B cell (primary cell): Measurements from ENCODE around the gene DUSP16. TPM values are rescaled to one million over a fixed set of nuclear protein-coding genes. Genes with fewer than 3 reads are reported as not detected.

Experiments
- ATAC-seq: fragments of 200-7000 bp; cut with Tn5 transposase; one replicate; pipeline ENCODE4 v1.10.0; 2021; ENCODE audit warnings: low read depth, mild to moderate bottlenecking, moderate number of reproducible peaks, moderate library complexity
- CTCF ChIA-PET: fragments of 350-600 bp; sonication (Branson Sonifier 250); formaldehyde crosslinking; loops from one replicate; lab custom pipeline; 2021; ENCODE audit warnings: antibody characterized with exemption, inconsistent platforms; lab: Charles Lee
- POLR2A ChIA-PET: fragments of 350-600 bp; sonication (Branson Sonifier 250); formaldehyde crosslinking; loops from one replicate; lab custom pipeline; 2021; ENCODE audit warnings: antibody characterized with exemption; lab: Charles Lee
- DNase-seq: peaks from one replicate; pipeline ENCODE4 v3.0.0; 2013
- H2AFZ ChIP-seq: 2 replicates; pipeline ENCODE4 v1.6.1; 2012; ENCODE audit warnings: mild to moderate bottlenecking, low read depth, low read length; ENCODE audit not compliant: insufficient read depth, poor library complexity, severe bottlenecking
- H3K27ac ChIP-seq, 2 donors: 1 replicate in 1 of 2; 2 replicates in 1 of 2; pipeline ENCODE4 v1.5.1; 2012 to 2013; ENCODE audit warnings: low read length in 2 of 2, mild to moderate bottlenecking in 2 of 2, moderate library complexity in 1 of 2
- H3K27me3 ChIP-seq, 4 experiments: fragments of 200-600 bp in 1 of 4; sonication (generic) in 1 of 4; replicated peaks in 1 of 4; 1 replicate in 2 of 4; 2 replicates in 2 of 4; pipeline versions ENCODE4 v1.6.1 to v1.7.0; 2013 to 2016; ENCODE audit warnings: low read length in 3 of 4, mild to moderate bottlenecking in 2 of 4, mixed read lengths in 1 of 4, moderate library complexity in 1 of 4; ENCODE audit not compliant: insufficient read depth in 4 of 4, control insufficient read depth in 3 of 4; ENCODE audit errors: control extremely low read depth in 1 of 4
- H3K36me3 ChIP-seq, 2 experiments: replicated peaks in 1 of 2; 1 replicate in 1 of 2; 2 replicates in 1 of 2; pipeline versions ENCODE4 v1.6.1 to v1.7.1; 2013; ENCODE audit warnings: low read length in 1 of 2; ENCODE audit not compliant: insufficient read depth in 2 of 2, control insufficient read depth in 1 of 2; ENCODE audit errors: control extremely low read depth in 1 of 2, extremely low read depth in 1 of 2
- H3K4me1 ChIP-seq, 2 donors: fragments of 200-600 bp in 1 of 2; sonication (generic) in 1 of 2; 1 replicate in 1 of 2; 2 replicates in 1 of 2; pipeline versions ENCODE4 v1.5.1 to v1.6.1; 2013 to 2017; ENCODE audit warnings: low read length in 2 of 2; ENCODE audit not compliant: control insufficient read depth in 2 of 2, insufficient read depth in 2 of 2
- H3K4me2 ChIP-seq: replicated peaks from 2 replicates; pipeline ENCODE3; 2012; ENCODE audit warnings: mild to moderate bottlenecking, low read depth, low read length; ENCODE audit not compliant: poor library complexity, severe bottlenecking
- H3K4me3 ChIP-seq, 5 experiments: fragments of 200-600 bp in 1 of 5; sonication (generic) in 1 of 5; 1 replicate in 3 of 5; 2 replicates in 2 of 5; pipeline versions ENCODE4 v1.5.1 to v1.7.0; 2011 to 2016; ENCODE audit warnings: low read length in 4 of 5, mild to moderate bottlenecking in 4 of 5, low read depth in 2 of 5, control low read depth in 1 of 5, moderate library complexity in 1 of 5; ENCODE audit not compliant: insufficient read depth in 1 of 5; ENCODE audit errors: control extremely low read depth in 1 of 5, extremely low read depth in 1 of 5
- H3K79me2 ChIP-seq: fragments of 200-600 bp; sonication (generic); one replicate; pipeline ENCODE4 v1.6.0; 2016; ENCODE audit warnings: low read length; ENCODE audit not compliant: control insufficient read depth, insufficient read depth
- H3K9ac ChIP-seq: fragments of 200-600 bp; sonication (generic); 2 replicates; pipeline ENCODE4 v1.6.1; 2017; ENCODE audit warnings: mild to moderate bottlenecking, low read length, moderate library complexity
- H3K9me3 ChIP-seq, 3 donors: one replicate each; pipeline versions ENCODE4 v1.6.1 to v1.7.1; 2013; ENCODE audit warnings: low read length in 2 of 3; ENCODE audit not compliant: control insufficient read depth in 2 of 3, insufficient read depth in 1 of 3; ENCODE audit errors: control extremely low read depth in 1 of 3
- H4K20me1 ChIP-seq: 2 replicates; pipeline ENCODE4 v1.6.0; 2012; ENCODE audit warnings: mild to moderate bottlenecking, low read length; ENCODE audit not compliant: insufficient read depth, control insufficient read depth, poor library complexity, severe bottlenecking
- H3K27ac Mint-ChIP-seq: one replicate; pipeline ENCODE4 v1.8.0; 2021; ENCODE audit warnings: mixed read lengths
- H3K27me3 Mint-ChIP-seq: one replicate; pipeline ENCODE4 v1.8.0; 2021; ENCODE audit warnings: mixed read lengths
- H3K4me1 Mint-ChIP-seq: one replicate; pipeline ENCODE4 v1.8.0; 2021; ENCODE audit warnings: mixed read lengths
- H3K4me3 Mint-ChIP-seq: one replicate; pipeline ENCODE4 v1.8.0; 2021; ENCODE audit warnings: mixed read lengths
- H3K9me3 Mint-ChIP-seq: one replicate; pipeline ENCODE4 v1.8.0; 2022; ENCODE audit warnings: mixed read lengths; ENCODE audit not compliant: insufficient read depth
- CTCF ChIP-seq: fragments of 200-600 bp; IDR thresholded peaks from one replicate; pipeline ENCODE4 v1.8.0; 2022; ENCODE audit warnings: antibody characterized with exemption, mild to moderate bottlenecking
- EZH2 ChIP-seq: IDR thresholded peaks from 2 replicates; pipeline ENCODE4 v1.6.1; 2012; ENCODE audit warnings: borderline replicate concordance, low read depth, mild to moderate bottlenecking, moderate library complexity, low read length; ENCODE audit not compliant: insufficient read depth, poor library complexity, severe bottlenecking
- whole genome bisulfite sequencing: methylation state at CpG from one replicate; pipeline ENCODE4 v1.1.5; 2013; ENCODE audit warnings: missing lambda C conversion rate; ENCODE audit not compliant: insufficient coverage; 5-methylcytosine and 5-hydroxymethylcytosine counted together
- intact Hi-C: fragments of 100-400 bp; cut with micrococcal nuclease; formaldehyde crosslinking; loops from one replicate; pipeline ENCODE4 v1.10.0; 2022
- polyA plus RNA-seq: library from polyadenylated mRNA; depleted of rRNA; stranded (reverse); fragments of >200 nt; gene quantifications from 2 replicates; pipeline ENCODE4 v1.2.3, GENCODE V29; 2012
- total RNA-seq, 2 donors: library from RNA; stranded (reverse); fragments of 120-200 nt in 1 of 2; gene quantifications; 1 replicate in 1 of 2; 2 replicates in 1 of 2; pipeline versions ENCODE4 v1.2.3 to v1.2.4, GENCODE V29; 2013 to 2022

DUSP16 gene
- total and polyA plus RNA-seq, 2 donors (not counting 1 experiment from before 2014, with no cell fraction given): 0.37 to 5.6 TPM

GRCh38 chr12:12441429-12441807 is 121.2 kb downstream of the DUSP16 start:
- H3K4me2 ChIP-seq: no peak overlapping the region
- no peaks in the 10 kb centered on the region for H3K27me3 ChIP-seq

More at GRCh38 chr12:12441429-12441807, 121.2 kb downstream of the DUSP16 start:
- Histone ChIP-seq H3K27ac (peak overlapping the region in 1 of 2 donors; percentile 9), H3K36me3 (peaks cover under 1 to 12% of the 10 kb centered on the region in 2 experiments), H3K79me2 (peaks cover 4% of the 10 kb centered on the region), H3K4me1 (no peaks in the 10 kb centered on the region), H4K20me1 (no peaks in the 10 kb centered on the region), H3K9ac (no peak overlapping the region), H3K4me3 (no peak overlapping the region), H2AFZ (no peak overlapping the region), H3K9me3 (no peaks in the 10 kb centered on the region)
- H3K27me3 Mint-ChIP-seq: no peaks in the 10 kb centered on the region
- POLR2A ChIA-PET: no interaction called here
- WGBS: no CpG with 5 or more reads among the region's 2 CpGs
- no peak overlapping the region for H3K27ac Mint-ChIP-seq
- H3K9me3 Mint-ChIP-seq: peaks cover 5% of the 10 kb centered on the region
- CTCF ChIA-PET: no interaction called here
- no peak for ATAC-seq
- no peaks in the 10 kb centered on the region for H3K4me1 Mint-ChIP-seq
- no peak for TF ChIP-seq CTCF
- TF ChIP-seq EZH2: no peak
- intact Hi-C loops: no loop called here
- H3K4me3 Mint-ChIP-seq: no peak overlapping the region
- no peak for DNase-seq
